H1 (cell line): ENCODE data around the gene FREM1. TPM values are rescaled to one million over a fixed set of nuclear protein-coding genes. Genes with fewer than 3 reads are reported as not detected.

Experiments
- CHD7 ChIP-seq: fragments of 300-600 bp; sonication (generic); IDR thresholded peaks from 2 replicates; pipeline ENCODE4 v1.7.1; 2012; ENCODE audit warnings: low read length, moderate library complexity, mild to moderate bottlenecking, inconsistent platforms; ENCODE audit not compliant: insufficient replicate concordance
- CREB1 ChIP-seq: IDR thresholded peaks from 2 replicates; pipeline ENCODE4 v1.6.1; 2012; ENCODE audit warnings: inconsistent platforms
- KDM4A ChIP-seq: IDR thresholded peaks from one replicate; pipeline ENCODE4 v1.7.1; 2012; ENCODE audit warnings: low read depth, mild to moderate bottlenecking, moderate library complexity, low read length, inconsistent platforms; ENCODE audit not compliant: severe bottlenecking
- RNF2 ChIP-seq: fragments of 200-900, 300-1000 bp; sonication (generic); IDR thresholded peaks from 2 replicates; pipeline ENCODE4 v1.7.1; 2016; ENCODE audit warnings: borderline replicate concordance, low read depth, mild to moderate bottlenecking, antibody characterized with exemption, low read length; ENCODE audit not compliant: poor library complexity, severe bottlenecking; ENCODE audit errors: missing control alignments
- SUZ12 ChIP-seq: fragments of 200-600 bp; sonication (generic); IDR thresholded peaks from 2 replicates; pipeline ENCODE4 v1.6.1; 2012; ENCODE audit warnings: mild to moderate bottlenecking, inconsistent platforms, low read length, moderate library complexity, mixed read lengths
- TBP ChIP-seq: IDR thresholded peaks from 2 replicates; pipeline ENCODE4 v1.6.1; 2011; ENCODE audit warnings: low read depth, low read length, improper control_type of control experiment
- YY1 ChIP-seq: IDR thresholded peaks from 2 replicates; pipeline ENCODE4 v1.6.1; 2011; ENCODE audit warnings: low read depth, mild to moderate bottlenecking, low read length
- polyA plus RNA-seq, 7 experiments: library from polyadenylated mRNA; depleted of rRNA in 3 of 7; stranded (reverse) in 5 of 7; unstranded in 2 of 7; fragments of >200 nt in 5 of 7; fragments of 200-250 nt in 2 of 7; gene quantifications; 1 replicate in 5 of 7; 2 replicates in 1 of 7; 4 replicates in 1 of 7; pipeline versions ENCODE4 v1.2.1 to v1.2.3, GENCODE V29; 2011 to 2013; ENCODE audit warnings: missing spikeins in 2 of 7, mixed read lengths in 2 of 7
- total RNA-seq: library from RNA; stranded (reverse); fragmentation: NEBNext Ultra II Directional; extraction: Animal tissue kit (Norgen Biotek cat#: 25700); gene quantifications from 2 replicates; pipeline ENCODE4 v1.2.1, GENCODE V29; 2021

FREM1 gene
- total and polyA plus RNA-seq, 2 of the 8 experiments (the other 6 are each of a cell fraction or from before 2014, with no cell fraction given), result 2.6 to 3.1 TPM

DNA sequence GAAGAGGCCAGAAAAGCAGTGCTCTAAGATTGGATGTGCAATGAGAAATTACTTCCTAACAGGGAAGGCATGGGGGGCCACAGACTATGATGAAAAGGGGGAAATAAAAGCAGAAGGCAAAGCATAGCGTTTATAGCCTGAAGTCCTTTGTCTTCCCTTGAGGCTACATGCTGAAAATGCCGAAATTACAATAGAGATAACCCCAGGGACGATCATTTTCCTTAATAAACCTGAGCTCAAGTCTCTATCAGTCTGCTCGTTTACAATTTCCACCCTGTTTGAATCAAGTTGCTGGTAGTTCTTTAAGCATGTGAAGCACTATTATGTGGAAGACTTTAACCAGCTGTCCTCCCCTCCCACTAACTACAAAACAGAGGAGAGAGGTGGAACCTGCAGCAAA lies 60.4 kb downstream of the FREM1 start (continued):
- TF ChIP-seq CHD7, result no peak
- no peak for TF ChIP-seq CREB1
- TF ChIP-seq YY1, result no peak
- TF ChIP-seq KDM4A, result no peak
- TF ChIP-seq RNF2, result no peak
- no peak for TF ChIP-seq TBP
- no peak for TF ChIP-seq SUZ12
